PC-9 (cell line): Measurements from ENCODE around the gene HDAC11. TPM values are rescaled to one million over a fixed set of nuclear protein-coding genes. Genes with fewer than 3 reads are reported as not detected.

Experiments used
- BruUV-seq: library from RNA; stranded (reverse); fragments of 400-500 nt; replicated peaks from 2 replicates; lab custom pipeline; 2021; lab: Mats Ljungman, UMichigan
- CTCF ChIA-PET: fragments of 300-600 bp; sonication (Branson Sonifier 250); formaldehyde crosslinking; loops from one replicate; lab custom pipeline; 2022; ENCODE audit warnings: antibody characterized with exemption; lab: Charles Lee
- POLR2A ChIA-PET: fragments of 300-600 bp; sonication (Branson Sonifier 250); formaldehyde crosslinking; loops from one replicate; lab custom pipeline; 2022; ENCODE audit warnings: antibody characterized with exemption; ENCODE audit not compliant: unreplicated experiment; lab: Charles Lee
- DNase-seq, 2 experiments: peaks; one replicate each; pipeline versions ENCODE4 v3.0.0 to v3.0.0-alpha.2; 2015 to 2022; ENCODE audit warnings: mixed read lengths in 1 of 2
- H2AFZ ChIP-seq: fragments of 200-600 bp; sonication (generic); 2 replicates; pipeline ENCODE4 v1.8.1; 2017; ENCODE audit warnings: antibody characterized with exemption
- H3F3A ChIP-seq: fragments of 200-600 bp; sonication (generic); 2 replicates; pipeline ENCODE4 v1.8.1; 2017; ENCODE audit warnings: antibody characterized with exemption, mild to moderate bottlenecking, low read depth; ENCODE audit not compliant: insufficient read depth
- H3K27ac ChIP-seq: fragments of 200-600 bp; sonication (generic); 2 replicates; pipeline ENCODE4 v1.6.1; 2016; ENCODE audit warnings: mixed run types
- H3K27me3 ChIP-seq: fragments of 200-600 bp; sonication (generic); 2 replicates; pipeline ENCODE4 v1.6.1; 2016; ENCODE audit warnings: low read depth, mixed run types; ENCODE audit not compliant: insufficient read depth
- H3K36me3 ChIP-seq: fragments of 200-600 bp; sonication (generic); 2 replicates; pipeline ENCODE4 v1.6.1; 2016; ENCODE audit warnings: low read depth, mixed run types
- H3K4me1 ChIP-seq: fragments of 200-600 bp; sonication (generic); replicated peaks from 2 replicates; pipeline ENCODE4 v1.6.1; 2016; ENCODE audit warnings: mixed run types; ENCODE audit not compliant: insufficient read depth
- H3K4me2 ChIP-seq: fragments of 200-600 bp; sonication (generic); 2 replicates; pipeline ENCODE4 v1.6.1; 2017; ENCODE audit warnings: mixed run types
- H3K4me3 ChIP-seq: fragments of 200-600 bp; sonication (generic); 2 replicates; pipeline ENCODE4 v1.6.1; 2016; ENCODE audit warnings: mixed run types
- H3K79me2 ChIP-seq: fragments of 200-600 bp; sonication (generic); 2 replicates; pipeline ENCODE4 v1.6.1; 2017; ENCODE audit warnings: low read depth, mixed run types
- H3K9me2 ChIP-seq: fragments of 200-600 bp; sonication (generic); 2 replicates; pipeline ENCODE4 v1.8.1; 2017; ENCODE audit warnings: mild to moderate bottlenecking; ENCODE audit not compliant: insufficient read depth
- H3K9me3 ChIP-seq: fragments of 200-600 bp; sonication (generic); 2 replicates; pipeline ENCODE4 v1.8.1; 2016; ENCODE audit warnings: low read depth; ENCODE audit not compliant: insufficient read depth
- H4K20me1 ChIP-seq: fragments of 200-600 bp; sonication (generic); 2 replicates; pipeline ENCODE4 v1.8.1; 2017; ENCODE audit not compliant: insufficient read depth
- CTCF ChIP-seq: fragments of 200-600 bp; sonication (generic); conservative IDR thresholded peaks from 2 replicates; pipeline ENCODE4 v1.6.1; 2017; ENCODE audit warnings: mixed run types, antibody characterized with exemption, mild to moderate bottlenecking, moderate library complexity
- EZH2 ChIP-seq: fragments of 200-600 bp; sonication (generic); IDR thresholded peaks from 2 replicates; pipeline ENCODE4 v1.8.0; 2017; ENCODE audit warnings: antibody characterized with exemption, low read depth
- intact Hi-C: fragments of 100-400 bp; cut with micrococcal nuclease; formaldehyde crosslinking; loops from one replicate; pipeline ENCODE4 v1.10.0; 2022; ENCODE audit not compliant: unreplicated experiment
- total RNA-seq: library from RNA; stranded (reverse); gene quantifications from 2 replicates; pipeline ENCODE4 v1.2.3, GENCODE V29; 2021

Gene HDAC11
- total RNA-seq, 1 experiment from 2014 or later, result 18.4 TPM

GRCh38 chr3:13515786-13516759 is 36.0 kb downstream of the HDAC11 start:
- H3K4me3 ChIP-seq, result no peak overlapping the region
- H2AFZ ChIP-seq, result no peak overlapping the region
- no peaks in the 10 kb centered on the region for H3K79me2 ChIP-seq
- H3K9me2 ChIP-seq, result no peaks in the 10 kb centered on the region
- no peaks in the 10 kb centered on the region for H3K27me3 ChIP-seq
- H3K27ac ChIP-seq, result no peak overlapping the region
- intact Hi-C loops, result no loop called here
- no peaks in the 10 kb centered on the region for H3K36me3 ChIP-seq
- H3K4me2 ChIP-seq, result no peak overlapping the region
- H4K20me1 ChIP-seq, result no peaks in the 10 kb centered on the region
- no peak for DNase-seq
- peaks cover 33% of the 10 kb centered on the region for H3K4me1 ChIP-seq
- H3K9me3 ChIP-seq, result no peaks in the 10 kb centered on the region
- TF ChIP-seq CTCF, result no peak
- TF ChIP-seq EZH2, result no peak
- CTCF ChIA-PET, result interaction anchor here (0.7 to 2.0 kb wide), 2 partner anchors 132 to 157 kb away, joined by 6 to 8 read pairs; no protein-coding TSS in a partner anchor
- H3F3A ChIP-seq, result peaks cover 20% of the 10 kb centered on the region
- POLR2A ChIA-PET, result no interaction called here
- BruUV-seq, result no TSS peak

DNA sequence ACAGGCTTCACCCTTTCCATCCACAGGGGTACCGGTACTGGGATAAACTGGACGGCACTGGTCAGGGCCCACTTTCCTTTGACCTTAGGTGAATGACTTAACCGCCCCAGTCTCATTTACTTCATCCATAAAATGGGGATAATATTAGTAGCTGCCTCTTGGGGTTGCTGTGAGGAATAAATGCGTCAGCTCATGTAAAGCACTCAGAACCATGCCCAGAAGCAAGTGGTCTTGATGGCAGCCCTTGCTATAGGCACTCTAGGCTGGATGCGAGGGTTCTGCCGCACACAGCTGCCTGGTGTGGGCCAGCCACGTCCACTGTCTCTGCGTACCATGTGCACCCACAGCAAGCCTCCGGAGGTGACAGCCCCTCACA is 36.6 kb downstream of the HDAC11 start:
- Histone ChIP-seq H3K9me3 (no peaks in the 10 kb centered on the region), H3K4me1 (peaks cover 33% of the 10 kb centered on the region), H3K4me2 (no peak overlapping the region), H3K4me3 (no peak overlapping the region), H3K27ac (no peak overlapping the region), H3K27me3 (no peaks in the 10 kb centered on the region), H3F3A (peaks cover 20% of the 10 kb centered on the region), H4K20me1 (no peaks in the 10 kb centered on the region), H3K9me2 (no peaks in the 10 kb centered on the region), H2AFZ (no peak overlapping the region), H3K79me2 (no peaks in the 10 kb centered on the region), H3K36me3 (no peaks in the 10 kb centered on the region)
- BruUV-seq, result no TSS peak
- ChIA-PET CTCF (no interaction called here), POLR2A (no interaction called here)
- no peak for DNase-seq
- intact Hi-C loops, result no loop called here
- no peak for TF ChIP-seq CTCF
- no peak for TF ChIP-seq EZH2

GRCh38 chr3:13517253-13517977 is 37.3 kb downstream of the HDAC11 start:
- no peaks in the 10 kb centered on the region for H3K36me3 ChIP-seq
- BruUV-seq, result no TSS peak
- no peak overlapping the region for H2AFZ ChIP-seq
- ChIA-PET POLR2A (no interaction called here), CTCF (no interaction called here)
- no peak overlapping the region for H3K4me3 ChIP-seq
- H3K27ac ChIP-seq, result no peak overlapping the region
- no peak for TF ChIP-seq CTCF
- TF ChIP-seq EZH2, result no peak
- H3K4me1 ChIP-seq, result peaks cover 33% of the 10 kb centered on the region
- H3K27me3 ChIP-seq, result no peaks in the 10 kb centered on the region
- no peaks in the 10 kb centered on the region for H3K9me2 ChIP-seq
- no peaks in the 10 kb centered on the region for H3K79me2 ChIP-seq
- H3K4me2 ChIP-seq, result no peak overlapping the region
- no peaks in the 10 kb centered on the region for H3K9me3 ChIP-seq
- peaks cover 20% of the 10 kb centered on the region for H3F3A ChIP-seq
- DNase-seq, result no peak
- no peaks in the 10 kb centered on the region for H4K20me1 ChIP-seq
- intact Hi-C loops, result no loop called here
